PC-9 (cell line): ENCODE data around the gene NHEJ1.
"Not testable (repeated sequence)": the region's sequence is repeated elsewhere in the genome, so short reads cannot be mapped to it uniquely, and the experiment has no call there.

ENCODE experiments used
- EZH2 ChIP-seq: fragments of 200-600 bp; sonication (generic); IDR thresholded peaks from 2 replicates; pipeline ENCODE4 v1.8.0; 2017; ENCODE audit warnings: antibody characterized with exemption, low read depth
- TF ChIP-seq, protein P1 (sequence below): fragments of 200-600 bp; sonication (generic); conservative IDR thresholded peaks from 2 replicates; pipeline ENCODE4 v1.6.1; 2017; ENCODE audit warnings: mixed run types, antibody characterized with exemption, mild to moderate bottlenecking, moderate library complexity

DNA sequence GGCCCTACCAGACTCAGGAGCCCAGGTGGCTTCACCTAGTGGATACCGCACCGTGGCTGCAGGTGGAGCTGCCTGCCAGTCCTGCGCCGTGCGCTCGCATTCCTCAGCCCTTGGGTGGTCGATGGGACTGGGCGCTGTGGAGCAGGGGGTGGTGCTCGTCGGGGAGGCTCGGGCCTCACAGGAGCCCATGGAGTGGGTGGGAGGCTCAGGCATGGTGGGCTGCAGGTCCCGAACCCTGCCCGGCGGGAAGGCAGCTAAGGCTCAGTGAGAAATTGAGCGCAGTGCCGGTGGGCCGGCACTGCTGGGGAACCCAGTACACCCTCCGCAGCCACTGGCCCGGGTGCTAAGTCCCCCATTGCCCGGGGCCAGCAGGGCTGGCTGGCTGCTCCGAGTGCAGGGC lies 40.7 kb upstream of the NHEJ1 start:
- TF ChIP-seq, protein P1, sequence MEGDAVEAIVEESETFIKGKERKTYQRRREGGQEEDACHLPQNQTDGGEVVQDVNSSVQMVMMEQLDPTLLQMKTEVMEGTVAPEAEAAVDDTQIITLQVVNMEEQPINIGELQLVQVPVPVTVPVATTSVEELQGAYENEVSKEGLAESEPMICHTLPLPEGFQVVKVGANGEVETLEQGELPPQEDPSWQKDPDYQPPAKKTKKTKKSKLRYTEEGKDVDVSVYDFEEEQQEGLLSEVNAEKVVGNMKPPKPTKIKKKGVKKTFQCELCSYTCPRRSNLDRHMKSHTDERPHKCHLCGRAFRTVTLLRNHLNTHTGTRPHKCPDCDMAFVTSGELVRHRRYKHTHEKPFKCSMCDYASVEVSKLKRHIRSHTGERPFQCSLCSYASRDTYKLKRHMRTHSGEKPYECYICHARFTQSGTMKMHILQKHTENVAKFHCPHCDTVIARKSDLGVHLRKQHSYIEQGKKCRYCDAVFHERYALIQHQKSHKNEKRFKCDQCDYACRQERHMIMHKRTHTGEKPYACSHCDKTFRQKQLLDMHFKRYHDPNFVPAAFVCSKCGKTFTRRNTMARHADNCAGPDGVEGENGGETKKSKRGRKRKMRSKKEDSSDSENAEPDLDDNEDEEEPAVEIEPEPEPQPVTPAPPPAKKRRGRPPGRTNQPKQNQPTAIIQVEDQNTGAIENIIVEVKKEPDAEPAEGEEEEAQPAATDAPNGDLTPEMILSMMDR = not testable (repeated sequence)
- not testable (repeated sequence) for TF ChIP-seq EZH2
